H7 (cell line): ENCODE measurements around the gene YIF1B. TPM values are rescaled to one million over a fixed set of nuclear protein-coding genes. Genes with fewer than 3 reads are reported as not detected.
A peak's percentile ranks its signal among the peaks of the same experiment; 100 is the strongest.

Experiments used
- DNase-seq: peaks from one replicate; pipeline ENCODE4 v3.0.0; 2012
- H3K27me3 ChIP-seq: 2 replicates; pipeline ENCODE4 v1.6.0; 2011; ENCODE audit warnings: mild to moderate bottlenecking, low read length; ENCODE audit not compliant: control insufficient read depth, insufficient read depth
- H3K36me3 ChIP-seq: replicated peaks from 2 replicates; pipeline ENCODE4 v1.5.1; 2011; ENCODE audit warnings: low read length; ENCODE audit not compliant: control insufficient read depth, insufficient read depth
- H3K4me3 ChIP-seq: 2 replicates; pipeline ENCODE4 v1.5.1; 2011; ENCODE audit warnings: low read depth, mild to moderate bottlenecking, control low read depth, low read length, moderate library complexity; ENCODE audit not compliant: insufficient read depth
- total RNA-seq: library from RNA; depleted of rRNA; stranded (reverse); fragments of >200 nt; shearing (Covaris generic); gene quantifications from 2 replicates; pipeline ENCODE4 v1.2.3, GENCODE V29; 2014

The YIF1B gene
- total RNA-seq, 1 experiment from 2014 or later = 147 TPM

- Histone ChIP-seq H3K27me3 (peaks cover 39% of the 10 kb centered on the region), H3K4me3 (peak within 1 kb of the TSS; percentile 66), H3K36me3 (no peaks in the 10 kb centered on the region)
- peak; percentile 87 for DNase-seq
Measured at GRCh38 chr19:38319421-38320258, 3.9 kb upstream of the YIF1B start, which contains the start of gene KCNK6. Gene KCNK6 (plus strand): TSS chr19:38319845. CDS start chr19:38319951, 106 bp downstream.

- DNase-seq = no peak
Measured at GRCh38 chr19:38318660-38319059, 2.9 kb upstream of the YIF1B start.

GRCh38 chr19:38317104-38317612 lies 1.4 kb upstream of the YIF1B start:
- Histone ChIP-seq H3K36me3 (no peaks in the 10 kb centered on the region), H3K4me3 (no peak overlapping the region), H3K27me3 (peaks cover 39% of the 10 kb centered on the region)
- DNase-seq = no peak

More at GRCh38 chr19:38318660-38319059, 2.9 kb upstream of the YIF1B start:
- Histone ChIP-seq H3K4me3 (no peak overlapping the region), H3K36me3 (no peaks in the 10 kb centered on the region), H3K27me3 (peaks cover 39% of the 10 kb centered on the region)

GRCh38 chr19:38316477-38317067 lies 825 bp upstream of the YIF1B start:
- H3K27me3 ChIP-seq = peaks cover 38% of the 10 kb centered on the region
- no peaks in the 10 kb centered on the region for H3K36me3 ChIP-seq
- H3K4me3 ChIP-seq = peak overlapping the region; percentile 29
- DNase-seq = no peak

- no peak for DNase-seq
- Histone ChIP-seq H3K4me3 (no peak overlapping the region), H3K36me3 (peaks cover 4% of the 10 kb centered on the region), H3K27me3 (no peaks in the 10 kb centered on the region)
Measured at GRCh38 chr19:38310986-38311385, 4.8 kb downstream of the YIF1B start.

- Histone ChIP-seq H3K36me3 (peaks cover 4% of the 10 kb centered on the region), H3K4me3 (no peak overlapping the region), H3K27me3 (no peaks in the 10 kb centered on the region)
- no peak for DNase-seq
Measured at GRCh38 chr19:38310279-38310670, 5.5 kb downstream of the YIF1B start.

- H3K27me3 ChIP-seq = no peaks in the 10 kb centered on the region
- no peak overlapping the region for H3K4me3 ChIP-seq
- H3K36me3 ChIP-seq = peaks cover 4% of the 10 kb centered on the region
- no peak for DNase-seq
Measured at GRCh38 chr19:38309615-38310278, 6.0 kb downstream of the YIF1B start.

GRCh38 chr19:38308926-38309614 lies 6.7 kb downstream of the YIF1B start:
- Histone ChIP-seq H3K4me3 (no peak overlapping the region), H3K36me3 (peaks cover 4% of the 10 kb centered on the region), H3K27me3 (peaks cover 3% of the 10 kb centered on the region; the same call in 1 of the 2 replicates)
- DNase-seq = no peak

- peaks cover 4% of the 10 kb centered on the region for H3K36me3 ChIP-seq
- H3K27me3 ChIP-seq = peaks cover 7% of the 10 kb centered on the region; the same call in 1 of the 2 replicates
Measured at GRCh38 chr19:38308006-38308766, 7.6 kb downstream of the YIF1B start.

GRCh38 chr19:38307597-38307996 lies 8.2 kb downstream of the YIF1B start:
- no peak for DNase-seq
- Histone ChIP-seq H3K27me3 (peaks cover 7% of the 10 kb centered on the region; the same call in 1 of the 2 replicates), H3K4me3 (no peak overlapping the region), H3K36me3 (peaks cover 4% of the 10 kb centered on the region)

More at GRCh38 chr19:38308006-38308766, 7.6 kb downstream of the YIF1B start:
- DNase-seq = no peak
- no peak overlapping the region for H3K4me3 ChIP-seq

GRCh38 chr19:38307076-38307475 lies 8.7 kb downstream of the YIF1B start:
- no peak for DNase-seq
- Histone ChIP-seq H3K27me3 (peaks cover 7% of the 10 kb centered on the region; the same call in 1 of the 2 replicates), H3K36me3 (peaks cover 4% of the 10 kb centered on the region), H3K4me3 (no peak overlapping the region)

GRCh38 chr19:38306236-38306635 lies 9.5 kb downstream of the YIF1B start:
- Histone ChIP-seq H3K4me3 (no peak overlapping the region), H3K36me3 (peaks cover 4% of the 10 kb centered on the region), H3K27me3 (peaks cover 7% of the 10 kb centered on the region; the same call in 1 of the 2 replicates)
- no peak for DNase-seq

GRCh38 chr19:38304866-38305429 lies 10.8 kb downstream of the YIF1B start:
- Histone ChIP-seq H3K27me3 (peaks cover 7% of the 10 kb centered on the region; the same call in 1 of the 2 replicates), H3K36me3 (peaks cover 4% of the 10 kb centered on the region), H3K4me3 (peak overlapping the region; percentile 57)
- peak; percentile 99 for DNase-seq
